ENCODE results near the gene DNAJC8.

DNA sequence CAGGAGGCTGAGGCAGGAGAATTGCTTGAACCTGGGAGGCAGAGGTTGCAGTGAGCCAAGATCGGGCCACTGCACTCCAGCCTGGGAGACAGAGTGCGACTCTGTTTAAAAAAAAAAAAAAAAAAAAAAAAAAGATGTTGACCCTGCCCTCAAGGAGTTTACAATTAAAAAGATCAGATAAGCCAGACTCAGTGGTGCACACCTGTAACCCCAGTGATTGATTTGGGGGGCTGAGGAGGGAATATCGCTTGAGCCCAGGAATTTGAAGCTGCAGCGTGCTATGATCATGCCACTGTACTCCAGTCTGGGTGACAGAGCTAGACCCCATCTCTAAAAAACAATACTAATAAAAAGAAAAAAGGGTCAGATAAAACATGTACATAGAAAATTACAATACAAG, 24.9 kb upstream of the DNAJC8 start:
- TF ChIP-seq PAX5 (IDR thresholded peaks at IDR 0.05; ENCODE audit: insufficient read depth, low read length, severe bottlenecking) (no peak), TAF1 (IDR thresholded peaks at IDR 0.05; ENCODE audit: low read depth, low read length) (no peak), POLR2A (IDR thresholded peaks at IDR 0.05; ENCODE audit: low read depth, low read length) (no peak), POLR2AphosphoS5 (IDR thresholded peaks at IDR 0.05; ENCODE audit: low read depth, low read length) (no peak)

All from GM12891 (cell line).